Stimulated activated naive CD4-positive, alpha-beta T cell treated with Interleukin-2 at 50 U/mL for 16 hours (primary cell): Measurements from ENCODE around the gene PREX1.
"Not testable (repeated sequence)": the region's sequence is repeated elsewhere in the genome, so short reads cannot be mapped to it uniquely, and the experiment has no call there.

Experiments
- DNase-seq: peaks from one replicate; lab custom pipeline; 2025; lab: John Stamatoyannopoulos, UW

PREX1 gene

GRCh38 chr20:48604426-48604825, 223.4 kb downstream of the PREX1 start:
- no peak for DNase-seq

DNA sequence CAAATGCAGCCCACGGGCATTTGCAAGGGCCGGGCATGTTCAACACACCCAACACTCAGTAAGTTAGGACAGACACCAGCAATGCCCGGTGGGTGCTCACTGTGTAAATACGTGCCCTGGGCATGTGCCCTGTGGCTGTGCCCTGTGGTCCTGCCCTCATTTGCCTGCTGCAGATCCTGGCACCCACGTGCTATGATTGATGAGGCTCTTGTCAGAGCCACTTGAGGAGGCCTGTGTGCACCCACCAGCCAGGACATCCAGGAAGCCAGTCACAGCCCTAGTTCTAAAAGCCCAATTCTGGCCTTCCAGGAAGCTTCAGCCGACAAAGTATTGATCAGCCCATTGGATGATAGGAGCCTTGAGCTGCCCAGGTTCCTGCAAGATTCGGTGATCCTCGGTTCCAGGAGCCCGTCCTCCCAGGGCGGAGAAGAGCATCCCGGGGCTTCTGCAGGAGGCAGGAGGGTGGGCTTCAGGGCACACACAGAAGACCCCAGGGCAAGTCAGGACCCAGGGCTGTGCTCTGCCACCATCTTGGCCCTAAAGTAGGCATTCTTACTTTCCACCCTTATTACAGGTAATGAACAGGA, 223.9 kb downstream of the PREX1 start:
- no peak for DNase-seq

DNA sequence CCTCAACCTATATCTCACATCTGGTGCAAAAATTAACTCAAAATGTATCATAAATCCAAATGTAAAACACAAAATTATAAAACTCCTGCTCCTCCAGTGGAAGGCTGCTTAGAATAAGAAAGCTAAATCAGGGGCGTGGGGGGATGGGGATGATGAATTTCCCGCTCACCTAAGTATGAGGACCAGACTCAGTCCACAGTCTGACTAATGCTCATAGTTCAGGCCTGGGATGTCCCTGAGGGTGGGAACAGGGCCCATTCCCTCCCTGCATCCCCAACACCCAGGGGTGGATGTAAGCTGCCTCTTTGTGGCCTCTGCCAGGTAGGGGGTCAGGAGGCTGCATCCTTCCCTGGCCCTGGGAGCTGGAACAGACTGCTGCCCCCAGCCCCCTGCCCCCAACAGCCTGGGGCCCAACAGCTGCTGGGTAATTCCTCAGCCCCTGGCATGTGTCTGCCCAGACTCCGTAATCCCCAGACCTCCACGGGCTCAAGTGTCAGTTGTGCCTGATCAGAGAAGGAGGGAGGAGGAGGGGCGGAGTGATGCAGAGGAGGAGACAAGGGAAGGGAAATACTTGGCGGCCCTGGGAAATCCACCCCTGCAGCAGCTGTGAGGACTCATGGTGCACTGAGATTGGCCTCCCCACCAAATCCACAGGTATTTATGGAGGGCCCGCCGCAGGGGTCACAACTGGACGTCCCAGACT, 224.5 kb downstream of the PREX1 start:
- no peak for DNase-seq

GRCh38 chr20:48601798-48602197, 226.0 kb downstream of the PREX1 start:
- no peak for DNase-seq

- no peak for DNase-seq
Measured at GRCh38 chr20:48600470-48600945, 227.3 kb downstream of the PREX1 start.

DNA sequence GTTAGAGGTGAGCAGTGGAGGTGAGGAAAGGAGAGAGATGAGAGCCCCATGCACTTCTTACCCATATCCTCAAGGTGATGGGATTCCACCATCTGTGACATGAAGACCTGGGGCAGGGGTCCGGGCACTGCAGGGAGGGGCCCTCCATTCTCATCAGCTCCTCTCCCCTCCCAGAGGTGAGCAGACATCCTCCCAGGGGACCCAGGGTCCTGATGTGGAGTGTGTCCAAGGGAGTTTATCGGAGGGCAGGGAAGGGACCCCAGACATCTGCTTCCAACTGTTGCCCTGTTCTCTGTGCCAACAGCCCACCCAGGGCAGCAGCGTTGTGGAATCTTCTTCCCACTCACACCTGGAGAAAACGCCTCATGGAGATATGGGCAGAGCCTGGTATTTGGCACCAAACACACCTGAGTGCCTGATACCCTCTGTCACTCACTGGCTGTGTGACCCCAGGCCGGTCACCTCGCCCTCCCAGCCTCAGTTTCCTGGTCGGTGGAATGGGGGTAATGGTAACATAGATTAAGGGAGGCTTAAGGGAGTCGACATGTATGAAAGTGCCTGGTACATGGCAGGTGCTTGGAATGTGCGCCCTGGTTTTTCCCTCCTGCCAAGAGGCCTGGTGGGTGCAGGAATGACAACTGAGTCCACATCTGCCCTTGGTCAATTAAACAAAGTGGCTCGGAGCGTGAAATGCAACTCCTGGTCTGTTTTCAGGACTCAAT, 227.9 kb downstream of the PREX1 start:
- no peak for DNase-seq

- DNase-seq = no peak
Measured at GRCh38 chr20:48599106-48599747, 228.6 kb downstream of the PREX1 start.

- DNase-seq = not testable (repeated sequence)
Measured at GRCh38 chr20:48598303-48598941, 229.4 kb downstream of the PREX1 start.

- DNase-seq = no peak
Measured at GRCh38 chr20:48597521-48598302, 230.1 kb downstream of the PREX1 start.

DNA sequence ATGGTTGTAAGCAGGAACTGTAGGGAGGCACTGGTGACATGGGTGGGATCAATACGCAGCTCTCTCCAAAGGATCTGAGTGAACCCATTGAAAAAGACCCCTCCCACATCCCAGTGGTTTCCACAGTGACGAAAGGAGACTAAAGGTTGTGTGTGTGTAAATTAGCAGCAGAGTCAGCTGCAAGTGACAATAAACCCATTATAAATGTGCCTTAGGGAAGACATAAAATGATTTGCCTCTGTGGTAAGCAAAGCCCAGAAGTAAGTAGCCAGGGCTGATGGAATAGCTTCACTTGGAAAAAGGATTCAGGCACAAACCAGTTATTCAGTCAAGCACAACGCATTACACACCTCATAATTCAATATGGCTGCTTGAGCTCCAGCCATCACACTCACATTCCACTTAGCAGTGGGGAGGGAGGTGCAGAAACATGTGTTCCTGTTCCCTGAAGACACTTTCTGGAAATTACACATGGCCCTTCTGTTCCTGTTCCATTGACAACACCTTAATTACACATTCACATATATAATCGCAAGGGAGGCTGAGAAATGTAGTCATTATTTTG, 231.4 kb downstream of the PREX1 start:
- no peak for DNase-seq

DNA sequence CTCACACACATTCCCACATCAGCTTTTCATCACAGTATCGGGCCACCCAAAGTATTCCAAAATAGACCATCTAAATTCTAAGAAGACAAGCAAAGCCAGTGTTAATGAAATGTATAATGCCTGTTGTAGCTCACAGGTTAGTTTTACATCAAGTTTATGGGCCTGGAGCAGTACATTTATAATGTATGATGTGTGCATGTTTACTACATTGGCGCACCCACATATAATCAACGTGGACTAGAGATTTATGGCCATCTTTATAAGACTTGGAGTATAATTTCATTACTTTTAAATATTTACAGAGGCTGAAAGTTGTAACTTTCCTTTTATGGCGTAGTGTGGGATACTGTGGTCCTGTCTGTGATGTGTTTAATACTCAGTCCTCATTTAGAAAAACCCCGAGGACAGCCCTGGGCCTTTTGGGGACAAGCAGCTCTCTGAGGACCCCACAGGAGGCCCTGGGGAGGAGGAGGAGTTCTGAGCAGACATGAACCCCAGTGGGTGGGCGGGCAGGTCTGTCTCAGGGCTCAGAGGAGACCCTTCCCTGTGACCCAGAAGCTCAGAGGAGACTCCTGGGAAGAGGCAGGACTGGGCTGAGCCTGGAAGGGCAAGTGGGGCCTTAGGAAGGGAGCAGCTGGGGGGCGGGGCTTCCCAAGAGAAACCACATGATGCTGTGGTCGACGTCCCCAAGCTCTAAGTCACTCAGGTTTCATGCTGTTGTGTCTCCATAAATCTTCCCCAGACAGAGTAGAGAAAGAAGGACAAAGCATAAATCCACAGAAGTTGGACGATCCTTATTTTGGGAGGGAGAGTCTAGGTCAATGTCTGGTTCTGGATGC, 232.1 kb downstream of the PREX1 start:
- no peak for DNase-seq

DNA sequence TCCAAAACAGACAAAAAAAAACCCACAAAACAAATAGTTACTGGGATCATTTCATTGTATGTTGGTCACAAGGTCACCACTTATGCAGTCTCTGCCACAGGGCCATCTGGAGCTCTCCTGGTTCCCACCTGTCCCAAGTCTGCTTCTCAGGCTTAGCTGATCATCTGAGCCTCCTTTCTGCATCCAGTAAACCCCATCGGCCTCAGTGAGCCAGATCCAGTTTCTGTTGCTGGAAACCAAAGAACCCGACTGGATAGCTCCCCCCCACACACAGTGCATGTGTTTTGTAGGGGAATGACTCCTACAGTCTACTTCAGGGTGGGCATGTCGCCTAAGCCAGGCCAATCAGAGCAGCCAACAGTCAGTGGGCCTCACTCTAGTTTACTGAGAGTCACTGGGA, 233.3 kb downstream of the PREX1 start:
- DNase-seq = no peak

DNA sequence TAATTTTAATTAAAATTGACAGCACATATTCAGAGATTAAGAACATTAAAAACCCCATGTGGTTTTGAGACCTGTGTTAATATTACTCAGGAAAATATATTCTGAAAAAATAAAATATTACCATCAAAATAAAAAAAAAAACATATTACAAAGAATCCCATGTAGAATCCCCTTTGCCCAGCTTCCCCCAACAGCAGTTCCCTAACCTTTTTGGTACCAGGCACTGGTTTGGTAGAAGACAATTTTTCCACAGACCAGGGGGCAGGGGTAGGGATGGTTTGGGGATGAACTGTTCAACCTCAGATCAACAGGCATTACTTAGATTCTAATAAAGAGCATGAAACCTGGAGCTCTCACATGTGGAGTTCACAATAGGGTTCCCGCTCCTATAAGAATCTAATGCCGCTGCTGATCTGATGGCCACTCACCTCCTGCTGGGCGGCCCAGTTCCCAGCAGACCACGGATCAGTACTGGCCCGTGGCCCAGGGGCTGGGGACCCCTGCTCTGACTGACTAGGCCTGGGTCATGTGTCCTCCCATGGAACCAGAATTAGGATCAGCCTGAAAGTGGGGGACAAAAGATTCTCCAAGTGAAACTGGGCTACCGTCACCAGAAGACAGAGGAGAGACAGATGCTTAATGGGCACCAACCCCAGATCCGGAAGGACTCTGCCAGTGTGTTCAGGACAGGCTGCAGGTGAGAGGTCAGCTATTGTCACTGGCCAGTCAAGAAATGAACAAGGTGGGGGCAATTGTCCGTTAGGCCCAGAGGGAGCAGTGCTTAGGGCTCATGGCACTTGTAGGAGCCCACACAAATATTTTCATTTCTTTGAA, 235.5 kb downstream of the PREX1 start:
- no peak for DNase-seq

DNA sequence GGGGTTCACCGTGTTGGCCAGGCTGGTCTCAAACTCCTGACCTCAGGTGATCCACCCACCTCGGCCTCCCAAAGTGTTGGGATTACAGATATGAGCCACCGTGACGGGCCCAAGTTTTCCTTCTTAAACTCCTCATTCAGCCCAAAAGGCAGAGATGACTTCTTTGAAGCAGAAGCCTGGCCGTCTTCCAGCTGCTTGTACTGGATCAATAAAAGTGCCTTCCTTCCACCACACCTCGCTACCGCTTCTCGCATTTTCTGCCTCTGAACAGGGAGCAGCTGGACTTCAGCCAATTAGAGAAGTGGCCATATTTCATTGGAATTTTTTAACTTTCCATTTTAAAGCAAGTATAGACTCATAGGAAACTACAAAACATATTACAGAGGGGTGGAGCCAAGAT, 241.1 kb downstream of the PREX1 start:
- DNase-seq = no peak

DNA sequence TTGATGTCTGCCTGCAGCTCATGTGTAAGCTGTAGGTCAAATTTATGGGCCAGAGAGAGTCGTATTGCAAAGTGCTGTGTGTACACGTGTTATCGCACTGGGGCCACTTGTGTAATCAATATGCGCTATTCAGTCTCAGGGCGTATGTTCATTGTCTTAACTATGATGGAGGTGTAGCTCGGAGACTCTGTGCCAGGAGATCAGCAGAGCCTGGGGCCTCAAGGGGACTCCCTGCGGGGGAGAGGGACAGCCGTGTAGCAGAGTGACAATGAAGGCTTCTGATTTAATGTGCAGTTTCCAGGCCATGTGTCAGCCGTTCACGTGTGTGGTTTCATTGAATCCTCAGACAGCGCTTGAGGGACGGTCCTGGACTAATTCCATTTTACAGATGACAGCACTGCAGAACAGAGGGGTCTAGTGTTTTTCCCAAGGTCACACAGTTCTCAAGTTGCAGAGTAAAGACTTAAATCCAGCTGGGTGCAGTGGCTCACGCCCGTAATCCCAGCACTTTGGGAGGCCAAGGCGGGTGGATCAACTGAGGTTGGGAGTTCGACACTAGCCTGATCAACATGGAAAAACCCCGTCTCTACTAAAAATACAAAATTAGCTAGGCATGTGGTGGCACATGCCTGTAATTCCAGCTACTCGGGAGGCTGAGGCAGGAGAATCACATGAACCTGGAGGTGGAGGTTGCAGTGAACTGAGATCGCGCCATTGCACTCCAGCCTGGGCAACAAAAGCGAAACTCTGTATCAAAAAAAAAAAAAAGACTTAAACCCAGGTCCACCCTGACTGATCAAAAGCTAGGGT, 242.5 kb downstream of the PREX1 start:
- no peak for DNase-seq

GRCh38 chr20:48584391-48585060, 243.3 kb downstream of the PREX1 start:
- no peak for DNase-seq

DNA sequence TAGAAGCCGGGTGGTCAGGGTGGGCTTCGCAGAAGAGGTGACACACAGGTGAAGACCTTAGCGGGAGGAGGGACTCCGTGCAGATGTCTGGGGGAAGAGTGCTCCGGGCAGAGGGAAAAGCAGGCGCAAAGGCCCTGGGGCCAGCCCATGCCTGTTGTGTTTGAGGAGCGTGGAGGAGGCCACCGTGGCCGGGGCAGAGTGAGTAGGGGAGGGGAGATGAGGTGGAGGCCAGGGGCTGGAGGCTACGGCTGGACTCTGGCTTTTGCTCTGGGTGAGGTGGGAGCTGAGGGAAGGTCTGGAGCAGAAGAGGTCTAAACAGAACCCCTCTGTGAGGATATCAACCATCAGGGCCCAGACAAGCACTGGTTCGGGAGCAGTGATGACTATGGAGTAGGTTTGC, 244.0 kb downstream of the PREX1 start:
- no peak for DNase-seq

DNA sequence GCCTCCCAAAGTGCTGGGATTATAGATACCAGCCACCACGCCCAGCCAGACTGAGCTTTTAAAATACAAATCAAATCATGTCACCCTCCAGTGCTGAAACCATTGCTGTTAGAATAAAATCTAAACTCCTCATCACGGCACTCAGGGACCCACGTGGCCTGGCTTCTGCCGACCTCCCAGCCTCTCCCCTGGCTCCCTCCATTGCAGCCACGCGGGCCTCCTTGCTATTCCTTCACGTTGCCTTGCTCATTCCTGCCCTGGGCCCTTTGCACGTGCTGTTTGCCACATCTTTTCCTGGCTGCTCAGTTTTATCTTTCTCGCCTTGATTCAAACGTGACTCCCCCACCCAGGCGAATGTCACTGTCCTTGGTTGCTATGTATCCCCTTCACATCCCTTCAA, 244.6 kb downstream of the PREX1 start:
- no peak for DNase-seq
